ENCODE data around the gene SEC14L3. TPM values are rescaled to one million over a fixed set of nuclear protein-coding genes. Genes with fewer than 3 reads are reported as not detected.

SEC14L3 gene
- total and polyA plus RNA-seq, 2 of the 4 experiments (the other 2 are of a cell fraction): not detected

GRCh38 chr22:30486661-30487115 lies 14.9 kb upstream of the SEC14L3 start:
- no peak overlapping the region for H2AK5ac ChIP-seq (ENCODE audit: low read depth, low read length)
- H3K4me1 ChIP-seq (ENCODE audit: control insufficient read depth, insufficient read depth, low read length): no peaks in the 10 kb centered on the region
- H3K27ac ChIP-seq (ENCODE audit: insufficient read depth, low read length): no peak overlapping the region
- H4K8ac ChIP-seq (ENCODE audit: low read depth in 2 of 2, low read length in 2 of 2): no peak overlapping the region
- peaks cover 24% of the 10 kb centered on the region for H3K27me3 ChIP-seq (ENCODE audit: control insufficient read depth, insufficient read depth, low read length)
- no peak overlapping the region for H4K5ac ChIP-seq (ENCODE audit: low read depth, low read length)
- H2AFZ ChIP-seq (replicated peaks; ENCODE audit: low read length, poor library complexity): peak overlapping the region; percentile 23
- H3K9ac ChIP-seq (ENCODE audit: low read depth, low read length): no peak overlapping the region
- no peak overlapping the region for H2BK120ac ChIP-seq (ENCODE audit: low read depth, low read length)
- ATAC-seq (ENCODE audit: low read depth) (no peak), DNase-seq (no peak)
- no peak overlapping the region for H3K4ac ChIP-seq (ENCODE audit: low read depth, low read length)
- dilution Hi-C loops (cut with HindIII; ENCODE audit: low sequenced_read_pairs, unreplicated experiment) (no loop called here), in situ Hi-C loops (cut with MboI; ENCODE audit: low sequenced_read_pairs) (loop anchor here (10.0 kb wide), 1 partner anchor 92 kb away; the partner anchor contains the start of gene SEC14L2), intact Hi-C loops (cut with micrococcal nuclease) (no loop called here)
- no peak overlapping the region for H2AK9ac ChIP-seq (replicated peaks; ENCODE audit: low read depth, low read length, poor library complexity)
- no peaks in the 10 kb centered on the region for H4K20me1 ChIP-seq (ENCODE audit: insufficient read depth, low read length)
- H3K36me3 ChIP-seq (ENCODE audit: control insufficient read depth, insufficient read depth, low read length): no peaks in the 10 kb centered on the region
- no peak overlapping the region for H3K18ac ChIP-seq (ENCODE audit: low read depth, low read length)
- ChIA-PET POLR2A (ENCODE audit: unreplicated experiment) (no interaction called here), CTCF (no interaction called here)
- H3K79me1 ChIP-seq (ENCODE audit: low read depth in 1 of 2, low read length in 2 of 2): no peaks in the 10 kb centered on the region
- H3K23ac ChIP-seq (ENCODE audit: low read depth, low read length): no peak overlapping the region
- no peak overlapping the region for H2BK20ac ChIP-seq (ENCODE audit: low read depth, low read length)
- no peak overlapping the region for H3K4me3 ChIP-seq (ENCODE audit: insufficient read depth, low read depth, low read length)
- H4K91ac ChIP-seq (ENCODE audit: insufficient read depth, low read depth, low read length): no peak overlapping the region
- BruUV-seq (replicated peaks): no TSS peak
- TF ChIP-seq BHLHE40 (IDR thresholded peaks at IDR 0.05; ENCODE audit: low read depth, low read length) (no peak), POLR2A (IDR thresholded peaks at IDR 0.05; ENCODE audit: low read depth, low read length) (no peak), MXI1 (IDR thresholded peaks at IDR 0.05; ENCODE audit: borderline replicate concordance, low read depth, low read length) (no peak), RCOR1 (IDR thresholded peaks at IDR 0.05; ENCODE audit: insufficient replicate concordance, low read length) (no peak), NFE2L2 (IDR thresholded peaks at IDR 0.05; ENCODE audit: low read depth, low read length) (no peak), SMC3 (IDR thresholded peaks at IDR 0.05; ENCODE audit: low read depth, low read length) (no peak), RAD21 (IDR thresholded peaks at IDR 0.05; ENCODE audit: low read length) (no peak), RFX5 (IDR thresholded peaks at IDR 0.05; ENCODE audit: low read depth, low read length) (no peak), CHD1 (IDR thresholded peaks at IDR 0.05; ENCODE audit: low read depth, low read length) (no peak), FOS (IDR thresholded peaks at IDR 0.05; ENCODE audit: low read depth, low read length) (no peak), CTCF (conservative IDR thresholded peaks at IDR 0.05; ENCODE audit: low read depth, low read length) (no peak)
- no peaks in the 10 kb centered on the region for H3K9me3 ChIP-seq (ENCODE audit: control insufficient read depth, insufficient read depth, low read length)
- WGBS, 2 experiments (ENCODE audit: extremely low coverage in 2 of 2, insufficient read length in 1 of 2): 68% methylated on average over 6 of the region's 8 CpGs; no CpG with 5 or more reads in 1 of the 2 experiments
- no peaks in the 10 kb centered on the region for H3K9me1 ChIP-seq (ENCODE audit: insufficient read depth, low read length)
- H2BK5ac ChIP-seq (ENCODE audit: low read depth, low read length, poor library complexity, severe bottlenecking): no peak overlapping the region
- no peak overlapping the region for H2BK15ac ChIP-seq (ENCODE audit: low read depth, low read length)
- no peak overlapping the region for H3K14ac ChIP-seq (replicated peaks; ENCODE audit: low read depth, low read length)
- H3K56ac ChIP-seq (ENCODE audit: extremely low read depth, insufficient read depth, low read length): no peak overlapping the region
- H3K4me2 ChIP-seq (ENCODE audit: low read depth, low read length): no peak overlapping the region
